HT-29 (cell line): ENCODE data around the gene PPP1R14B. TPM values are rescaled to one million over a fixed set of nuclear protein-coding genes. Genes with fewer than 3 reads are reported as not detected.
"Not testable (repeated sequence)": the region's sequence is repeated elsewhere in the genome, so short reads cannot be mapped to it uniquely, and the experiment has no call there.

ENCODE experiments used
- DNase-seq: peaks from one replicate; pipeline ENCODE4 v3.0.0-alpha.2; 2015; ENCODE audit warnings: low spot score
- total RNA-seq: library from RNA; depleted of rRNA; stranded (reverse); fragments of >200 nt; shearing (Covaris generic); gene quantifications from 2 replicates; pipeline ENCODE4 v1.2.3, GENCODE V29; 2014

PPP1R14B gene
- total RNA-seq, 1 experiment from 2014 or later: 643 TPM

GRCh38 chr11:64261556-64262080 is 14.9 kb upstream of the PPP1R14B start:
- DNase-seq: no peak

- no peak for DNase-seq
These were observed 13.5 kb upstream of the PPP1R14B start for GRCh38 chr11:64260147-64260708.

GRCh38 chr11:64259533-64260067 is 12.9 kb upstream of the PPP1R14B start:
- no peak for DNase-seq

- no peak for DNase-seq
These were observed 12.3 kb upstream of the PPP1R14B start for GRCh38 chr11:64258946-64259532.

GRCh38 chr11:64258356-64258755 is 11.6 kb upstream of the PPP1R14B start:
- DNase-seq: no peak

GRCh38 chr11:64256300-64256699 is 9.6 kb upstream of the PPP1R14B start:
- no peak for DNase-seq

- DNase-seq: no peak
These were observed 8.7 kb upstream of the PPP1R14B start for GRCh38 chr11:64255135-64256128.

GRCh38 chr11:64254326-64254725 is 7.6 kb upstream of the PPP1R14B start:
- DNase-seq: no peak

GRCh38 chr11:64253481-64253880 is 6.7 kb upstream of the PPP1R14B start:
- no peak for DNase-seq

- no peak for DNase-seq
These were observed 6.3 kb upstream of the PPP1R14B start for GRCh38 chr11:64253043-64253442.

- DNase-seq: peak; percentile 79
These were observed 5.5 kb upstream of the PPP1R14B start for GRCh38 chr11:64252003-64252872.

GRCh38 chr11:64251753-64252002 is 4.9 kb upstream of the PPP1R14B start:
- DNase-seq: no peak

GRCh38 chr11:64251016-64251752 is 4.4 kb upstream of the PPP1R14B start, which contains the start of gene PLCB3:
PLCB3 (plus strand) TSS chr11:64251530; CDS start chr11:64251650, 120 bp downstream.
- DNase-seq: peak; percentile 76

- peak; percentile 49 for DNase-seq
These were observed 3.8 kb upstream of the PPP1R14B start for GRCh38 chr11:64250415-64251015.

GRCh38 chr11:64249563-64250414 is 3.0 kb upstream of the PPP1R14B start:
- DNase-seq: no peak

- DNase-seq: no peak
These were observed 2.3 kb upstream of the PPP1R14B start for GRCh38 chr11:64249038-64249437.

- DNase-seq: no peak
These were observed 1.8 kb upstream of the PPP1R14B start for GRCh38 chr11:64248578-64248977.

- no peak for DNase-seq
These were observed 1.2 kb upstream of the PPP1R14B start for GRCh38 chr11:64247729-64248531.

GRCh38 chr11:64246621-64246870 is 197 bp downstream of the PPP1R14B start:
- DNase-seq: not testable (repeated sequence)
